ENCODE results near the gene SF3B2.

The SF3B2 gene

GRCh38 chr11:66035653-66036333 lies 16.4 kb upstream of the SF3B2 start:
- Mint-ChIP-seq H3K4me1 (ENCODE audit: low read depth) (no peaks in the 10 kb centered on the region), H3K9me3 (no peaks in the 10 kb centered on the region), H3K4me3 (no peak overlapping the region), H3K27me3 (peaks cover 5% of the 10 kb centered on the region), H3K36me3 (ENCODE audit: low read depth) (no peaks in the 10 kb centered on the region), H3K27ac (no peak overlapping the region)

- H3K27ac Mint-ChIP-seq: no peak overlapping the region
- peaks cover 5% of the 10 kb centered on the region for H3K27me3 Mint-ChIP-seq
- no peaks in the 10 kb centered on the region for H3K9me3 Mint-ChIP-seq
- H3K4me3 Mint-ChIP-seq: no peak overlapping the region
- H3K4me1 Mint-ChIP-seq (ENCODE audit: low read depth): no peaks in the 10 kb centered on the region
- H3K36me3 Mint-ChIP-seq (ENCODE audit: low read depth): no peaks in the 10 kb centered on the region
Measured at GRCh38 chr11:66036334-66036710, 15.8 kb upstream of the SF3B2 start.

DNA sequence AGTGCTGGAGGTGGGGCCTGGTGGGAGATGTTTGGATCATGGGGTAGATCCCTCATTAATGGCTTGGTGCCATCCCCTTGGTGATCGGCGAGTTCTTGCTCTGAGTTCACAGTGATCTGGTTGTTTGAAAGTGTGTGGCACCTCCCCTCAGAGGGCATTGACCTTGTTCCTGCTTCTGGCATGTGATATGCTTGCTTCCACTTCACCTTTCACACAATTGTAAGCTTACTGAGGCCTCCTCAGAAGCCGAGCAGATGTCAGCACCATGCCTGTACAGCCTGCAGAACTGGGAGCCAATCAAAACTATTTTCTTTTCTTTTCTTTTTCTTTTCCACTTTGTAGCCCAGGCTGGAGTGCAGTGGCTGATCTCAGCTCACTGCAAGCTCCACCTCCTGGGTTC lies 14.8 kb upstream of the SF3B2 start:
- H3K27me3 Mint-ChIP-seq: peaks cover 5% of the 10 kb centered on the region
- no peaks in the 10 kb centered on the region for H3K36me3 Mint-ChIP-seq (ENCODE audit: low read depth)
- no peak overlapping the region for H3K27ac Mint-ChIP-seq
- no peaks in the 10 kb centered on the region for H3K4me1 Mint-ChIP-seq (ENCODE audit: low read depth)
- no peak overlapping the region for H3K4me3 Mint-ChIP-seq
- H3K9me3 Mint-ChIP-seq: no peaks in the 10 kb centered on the region

GRCh38 chr11:66039765-66040164 lies 12.4 kb upstream of the SF3B2 start:
- Mint-ChIP-seq H3K27ac (no peak overlapping the region), H3K4me1 (ENCODE audit: low read depth) (peaks cover 4% of the 10 kb centered on the region), H3K27me3 (peaks cover 3% of the 10 kb centered on the region), H3K36me3 (ENCODE audit: low read depth) (no peaks in the 10 kb centered on the region), H3K4me3 (no peak overlapping the region), H3K9me3 (no peaks in the 10 kb centered on the region)

DNA sequence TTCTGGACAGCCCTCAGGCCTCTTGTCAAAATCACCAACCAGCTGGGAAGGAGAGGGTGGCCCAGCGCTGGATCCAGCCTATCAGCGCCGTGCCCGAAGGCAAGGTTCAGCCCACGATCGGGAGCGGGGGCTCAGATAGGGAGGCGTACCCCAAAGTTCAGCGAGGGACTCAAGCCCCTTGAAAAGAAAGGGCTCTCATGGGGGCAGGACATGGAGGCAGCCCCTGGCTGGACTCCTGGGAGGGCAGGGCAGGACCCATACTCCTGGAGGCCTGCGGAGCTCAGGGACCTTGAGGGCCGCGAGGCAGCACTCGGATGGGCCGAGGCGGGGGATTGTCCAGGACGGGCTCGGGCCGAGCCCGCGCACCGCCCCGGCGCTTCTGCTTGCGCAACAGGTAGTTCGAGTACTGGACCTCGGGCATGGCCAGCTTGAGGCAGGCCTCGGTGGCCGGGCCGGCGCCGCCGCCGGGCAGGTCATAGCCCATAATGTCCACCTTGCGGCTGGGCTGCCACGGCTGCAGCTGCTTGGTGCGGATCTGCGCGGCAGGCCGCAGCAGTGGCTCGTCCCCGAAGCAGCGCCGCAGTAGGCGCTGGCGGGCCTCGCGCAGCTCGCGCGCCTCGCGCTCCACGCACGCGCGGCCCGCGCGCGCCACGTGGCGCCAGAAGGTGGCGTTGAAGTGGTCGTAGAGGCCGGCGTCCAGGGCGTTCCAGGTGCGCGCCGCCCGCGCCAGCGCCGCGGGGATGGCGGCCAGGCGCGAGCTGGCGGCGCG lies 9.8 kb upstream of the SF3B2 start:
- no peaks in the 10 kb centered on the region for H3K9me3 Mint-ChIP-seq
- no peaks in the 10 kb centered on the region for H3K27me3 Mint-ChIP-seq
- H3K4me3 Mint-ChIP-seq: no peak overlapping the region
- no peaks in the 10 kb centered on the region for H3K36me3 Mint-ChIP-seq (ENCODE audit: low read depth)
- H3K27ac Mint-ChIP-seq: no peak overlapping the region
- H3K4me1 Mint-ChIP-seq (ENCODE audit: low read depth): peaks cover 17% of the 10 kb centered on the region

DNA sequence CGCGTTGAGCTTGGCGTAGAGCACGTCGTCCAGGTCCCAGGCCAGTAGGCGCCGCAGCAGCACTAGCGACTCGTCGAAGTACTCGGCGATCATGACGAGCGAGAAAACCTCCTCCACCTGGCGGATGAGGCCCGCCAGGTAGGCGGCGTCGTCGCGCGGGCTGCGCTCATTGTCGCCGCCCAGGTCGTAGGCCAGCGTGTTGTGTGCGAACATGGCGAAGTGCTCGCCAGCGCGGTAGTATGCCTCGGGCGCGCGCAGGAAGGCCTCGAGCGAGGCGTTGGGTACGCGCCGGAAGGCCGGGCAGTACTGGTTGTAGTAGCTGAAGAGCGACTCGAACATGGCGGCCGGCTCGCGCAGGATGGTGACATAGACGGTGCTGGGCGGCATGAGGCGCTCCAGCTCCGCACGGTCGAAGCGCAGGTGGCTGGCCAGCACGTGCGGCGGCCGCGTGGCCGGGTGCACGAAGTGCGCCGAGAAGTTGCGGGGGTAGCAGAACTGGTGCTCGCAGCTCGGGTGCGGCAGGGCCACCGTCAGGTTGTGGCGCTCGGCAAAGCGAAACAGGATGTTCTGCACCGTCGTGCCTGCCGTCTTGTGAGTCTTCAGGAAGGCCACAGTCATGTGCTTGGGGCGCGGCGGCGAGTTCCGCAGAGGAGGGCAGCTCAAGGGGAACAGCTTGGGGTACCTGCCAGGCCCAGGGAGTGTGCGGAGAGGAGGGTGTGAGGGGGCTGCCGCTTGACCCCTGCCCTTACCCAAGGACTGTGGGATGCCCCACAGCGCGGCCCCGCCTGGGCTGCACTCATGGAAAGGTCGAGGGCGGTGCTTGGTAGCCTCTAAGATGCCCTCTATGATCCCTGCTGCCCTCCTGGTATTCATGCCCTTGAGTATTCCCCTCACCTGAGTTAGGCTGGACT lies 8.9 kb upstream of the SF3B2 start:
- Mint-ChIP-seq H3K4me1 (ENCODE audit: low read depth) (peaks cover 17% of the 10 kb centered on the region), H3K36me3 (ENCODE audit: low read depth) (no peaks in the 10 kb centered on the region), H3K4me3 (no peak overlapping the region), H3K9me3 (no peaks in the 10 kb centered on the region), H3K27ac (no peak overlapping the region), H3K27me3 (peaks cover 3% of the 10 kb centered on the region)

- H3K9me3 Mint-ChIP-seq: no peaks in the 10 kb centered on the region
- peaks cover 22% of the 10 kb centered on the region for H3K4me1 Mint-ChIP-seq (ENCODE audit: low read depth)
- peaks cover 3% of the 10 kb centered on the region for H3K27me3 Mint-ChIP-seq
- peak overlapping the region; percentile 77 for H3K27ac Mint-ChIP-seq
- H3K4me3 Mint-ChIP-seq: peak overlapping the region; percentile 54
- H3K36me3 Mint-ChIP-seq (ENCODE audit: low read depth): no peaks in the 10 kb centered on the region
Measured at GRCh38 chr11:66044757-66045156, 7.4 kb upstream of the SF3B2 start.

DNA sequence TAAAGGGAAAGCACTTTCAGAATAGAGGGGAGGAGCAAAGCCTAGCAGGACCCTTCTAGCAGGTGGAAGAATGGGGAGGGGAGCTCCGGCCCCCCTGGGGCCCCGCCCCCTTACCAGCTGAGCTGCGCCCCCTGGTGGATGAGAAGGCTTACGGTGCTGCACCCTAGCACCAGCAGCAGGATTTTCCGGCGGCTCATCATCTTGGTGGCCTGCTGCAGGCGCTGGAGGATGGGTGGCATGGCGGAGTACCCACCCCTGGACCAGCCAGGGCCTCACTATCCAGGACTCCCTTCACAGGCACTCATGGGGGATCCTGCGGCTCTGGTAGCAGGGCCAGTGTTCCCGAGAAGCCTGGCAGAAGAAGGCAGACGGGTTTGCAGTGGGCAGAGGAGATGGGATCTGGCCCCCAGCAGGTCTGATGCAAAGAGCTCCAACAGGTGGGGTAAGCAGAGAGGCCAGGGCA lies 7.0 kb upstream of the SF3B2 start:
- H3K36me3 Mint-ChIP-seq (ENCODE audit: low read depth): no peaks in the 10 kb centered on the region
- peaks cover 22% of the 10 kb centered on the region for H3K4me1 Mint-ChIP-seq (ENCODE audit: low read depth)
- H3K9me3 Mint-ChIP-seq: no peaks in the 10 kb centered on the region
- peaks cover 3% of the 10 kb centered on the region for H3K27me3 Mint-ChIP-seq
- H3K27ac Mint-ChIP-seq: peak overlapping the region; percentile 77
- peak overlapping the region; percentile 54 for H3K4me3 Mint-ChIP-seq

DNA sequence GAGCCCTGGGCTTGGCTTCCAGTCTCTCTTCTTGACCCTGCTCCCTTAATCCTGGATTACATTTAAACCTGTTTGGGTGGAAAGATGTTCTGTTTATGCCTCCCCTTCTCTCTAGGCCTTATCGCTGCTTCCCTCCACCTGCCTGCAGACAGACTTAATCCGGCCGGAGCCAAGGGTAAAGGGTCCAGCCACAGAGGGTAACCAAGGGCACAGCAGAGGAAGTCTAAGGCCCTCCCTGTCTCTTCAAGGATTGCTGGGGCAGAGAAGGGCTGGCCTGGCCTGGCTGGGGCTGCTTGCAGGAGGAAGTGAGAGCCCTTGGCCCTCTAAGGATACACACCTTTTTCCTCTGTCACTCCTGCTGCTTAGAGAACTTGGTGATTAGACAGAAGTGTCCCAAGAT lies 5.3 kb upstream of the SF3B2 start:
- peaks cover 33% of the 10 kb centered on the region for H3K4me1 Mint-ChIP-seq (ENCODE audit: low read depth)
- no peaks in the 10 kb centered on the region for H3K36me3 Mint-ChIP-seq (ENCODE audit: low read depth)
- H3K27ac Mint-ChIP-seq: no peak overlapping the region

GRCh38 chr11:66047541-66048365 lies 4.4 kb upstream of the SF3B2 start:
- H3K27me3 Mint-ChIP-seq: peaks cover 3% of the 10 kb centered on the region
- H3K4me3 Mint-ChIP-seq: no peak overlapping the region

More for the DNA sequence above, 5.3 kb upstream of the SF3B2 start:
- Mint-ChIP-seq H3K27me3 (peaks cover 3% of the 10 kb centered on the region), H3K4me3 (no peak overlapping the region), H3K9me3 (no peaks in the 10 kb centered on the region)

GRCh38 chr11:66048547-66049323 lies 3.4 kb upstream of the SF3B2 start, which contains the start of gene GAL3ST3:
TSS of gene GAL3ST3 (minus strand) at chr11:66049161. CDS start at chr11:66045415, 3,746 bp downstream.
- Mint-ChIP-seq H3K9me3 (no peaks in the 10 kb centered on the region), H3K4me1 (ENCODE audit: low read depth) (peaks cover 45% of the 10 kb centered on the region), H3K27ac (peak within 1 kb of the TSS; percentile 17), H3K36me3 (ENCODE audit: low read depth) (peaks cover 13% of the 10 kb centered on the region), H3K27me3 (peaks cover 3% of the 10 kb centered on the region), H3K4me3 (peak within 1 kb of the TSS; percentile 37)

More at GRCh38 chr11:66047541-66048365, 4.4 kb upstream of the SF3B2 start:
- Mint-ChIP-seq H3K27ac (no peak overlapping the region), H3K9me3 (no peaks in the 10 kb centered on the region), H3K36me3 (ENCODE audit: low read depth) (peaks cover 7% of the 10 kb centered on the region), H3K4me1 (ENCODE audit: low read depth) (peaks cover 35% of the 10 kb centered on the region)

- peak overlapping the region; percentile 99 for H3K4me3 Mint-ChIP-seq
- peak overlapping the region; percentile 94 for H3K27ac Mint-ChIP-seq
- no peaks in the 10 kb centered on the region for H3K9me3 Mint-ChIP-seq
- H3K4me1 Mint-ChIP-seq (ENCODE audit: low read depth): peaks cover 40% of the 10 kb centered on the region
- H3K36me3 Mint-ChIP-seq (ENCODE audit: low read depth): peaks cover 27% of the 10 kb centered on the region
- peaks cover 3% of the 10 kb centered on the region for H3K27me3 Mint-ChIP-seq
Measured at GRCh38 chr11:66050581-66051231, 1.5 kb upstream of the SF3B2 start.

- Mint-ChIP-seq H3K4me1 (ENCODE audit: low read depth) (peaks cover 36% of the 10 kb centered on the region), H3K9me3 (no peaks in the 10 kb centered on the region), H3K27ac (peak overlapping the region; percentile 94), H3K36me3 (ENCODE audit: low read depth) (peaks cover 33% of the 10 kb centered on the region), H3K4me3 (peak overlapping the region; percentile 99), H3K27me3 (peaks cover 3% of the 10 kb centered on the region)
Measured at GRCh38 chr11:66051371-66051765, 796 bp upstream of the SF3B2 start.

All from stimulated activated naive CD8-positive, alpha-beta T cell treated with anti-CD3 and anti-CD28 coated beads, Interleukin-15, Interleukin-2, amounts not matched to agents 100 ng/mL and 50 ng/mL, for 24 hours (primary cell).